ENCODE measurements around the gene RCBTB1. TPM values are rescaled to one million over a fixed set of nuclear protein-coding genes. Genes with fewer than 3 reads are reported as not detected.

The RCBTB1 gene
- total RNA-seq (10 to 100 TPM; 10.2 to 20.7 (median 12.5) TPM), polyA plus RNA-seq (1 to 10 TPM; 4.2 to 7.1 (median 5.4) TPM)

DNA sequence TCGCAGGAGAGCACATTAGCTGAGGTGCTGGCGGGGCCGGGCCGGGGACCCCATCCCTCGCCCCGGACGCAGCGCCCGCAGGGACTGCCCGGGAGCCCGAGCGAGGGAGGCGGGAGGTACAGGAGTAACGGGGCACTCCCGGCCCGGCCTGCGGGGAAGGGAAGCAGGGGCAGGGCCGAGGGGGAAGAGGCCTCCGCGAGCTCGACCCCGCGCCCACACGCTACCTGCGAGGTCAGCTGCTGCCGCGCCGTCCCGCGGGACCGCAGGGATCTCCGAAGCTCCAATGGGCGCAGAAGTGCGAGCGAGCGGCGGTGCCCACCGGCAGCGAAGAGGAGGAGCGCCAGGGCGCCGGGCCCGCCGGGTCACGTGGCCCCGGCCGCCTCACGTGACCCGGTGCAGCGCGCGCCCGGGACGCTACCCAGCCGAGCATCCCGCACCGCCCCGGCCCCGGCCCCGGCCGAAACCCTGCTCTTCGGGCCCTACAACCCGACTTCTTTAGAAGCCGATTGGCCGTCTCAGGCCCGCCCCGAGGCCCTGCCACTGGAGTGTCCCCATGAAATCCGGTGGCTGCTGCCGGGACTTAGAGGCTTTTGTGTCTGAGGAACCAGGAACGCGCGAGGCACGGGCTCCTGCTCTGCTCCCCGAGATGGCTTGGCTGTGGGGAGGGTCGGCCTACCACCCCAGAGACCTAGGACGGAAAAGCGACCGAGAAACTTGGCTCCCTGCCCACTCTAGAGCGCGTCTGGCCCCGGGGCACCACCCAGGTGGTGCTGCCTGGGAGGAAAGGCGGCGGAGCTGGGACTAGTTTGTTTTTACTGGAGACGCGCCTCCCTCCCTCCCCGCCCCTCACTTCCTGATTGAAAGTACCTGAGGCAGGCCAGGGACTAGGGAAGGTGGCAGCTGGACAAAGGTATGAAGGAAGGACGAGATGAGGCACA is at the start of gene RCBTB1:
RCBTB1 (minus strand) TSS at position 339 of the 938 bp plus-strand sequence. CDS start 18,279 bp downstream, outside the sequence.
- intact Hi-C loops (cut with DNase I) = loop anchor here (5.0 to 10.0 kb wide), 2 partner anchors 88 to 611 kb away; partner anchors contain the start of genes FNDC3A and PHF11
- H3K9me3 ChIP-seq = no peaks in the 10 kb centered on the region
- peaks cover 0 to 21% (median 14%) of the 10 kb centered on the region in 4 donors for H3K4me1 ChIP-seq
- peaks cover 0 to under 1% (median 0%) of the 10 kb centered on the region in 4 donors for H3K36me3 ChIP-seq
- peak within 1 kb of the TSS; percentile 70 to 89 (median 80) for H3K4me3 ChIP-seq
- H3K27ac ChIP-seq = peak within 1 kb of the TSS; percentile 79 to 80 (median 80)
- WGBS, 2 donors = 1% methylated on average over 87 of the region's 87 CpGs
- H3K27me3 ChIP-seq = no peaks in the 10 kb centered on the region
- no peak for TF ChIP-seq EP300 (IDR thresholded peaks at IDR 0.05)
- no peak for TF ChIP-seq POLR2A (IDR thresholded peaks at IDR 0.05)
- peak in 3 of 4 donors; percentile 56 to 75 (median 72) for TF ChIP-seq POLR2AphosphoS5 (IDR thresholded peaks at IDR 0.05)
- TF ChIP-seq, protein P1, sequence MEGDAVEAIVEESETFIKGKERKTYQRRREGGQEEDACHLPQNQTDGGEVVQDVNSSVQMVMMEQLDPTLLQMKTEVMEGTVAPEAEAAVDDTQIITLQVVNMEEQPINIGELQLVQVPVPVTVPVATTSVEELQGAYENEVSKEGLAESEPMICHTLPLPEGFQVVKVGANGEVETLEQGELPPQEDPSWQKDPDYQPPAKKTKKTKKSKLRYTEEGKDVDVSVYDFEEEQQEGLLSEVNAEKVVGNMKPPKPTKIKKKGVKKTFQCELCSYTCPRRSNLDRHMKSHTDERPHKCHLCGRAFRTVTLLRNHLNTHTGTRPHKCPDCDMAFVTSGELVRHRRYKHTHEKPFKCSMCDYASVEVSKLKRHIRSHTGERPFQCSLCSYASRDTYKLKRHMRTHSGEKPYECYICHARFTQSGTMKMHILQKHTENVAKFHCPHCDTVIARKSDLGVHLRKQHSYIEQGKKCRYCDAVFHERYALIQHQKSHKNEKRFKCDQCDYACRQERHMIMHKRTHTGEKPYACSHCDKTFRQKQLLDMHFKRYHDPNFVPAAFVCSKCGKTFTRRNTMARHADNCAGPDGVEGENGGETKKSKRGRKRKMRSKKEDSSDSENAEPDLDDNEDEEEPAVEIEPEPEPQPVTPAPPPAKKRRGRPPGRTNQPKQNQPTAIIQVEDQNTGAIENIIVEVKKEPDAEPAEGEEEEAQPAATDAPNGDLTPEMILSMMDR (IDR thresholded peaks at IDR 0.05) = no peak
- peak; percentile 79 for DNase-seq

DNA sequence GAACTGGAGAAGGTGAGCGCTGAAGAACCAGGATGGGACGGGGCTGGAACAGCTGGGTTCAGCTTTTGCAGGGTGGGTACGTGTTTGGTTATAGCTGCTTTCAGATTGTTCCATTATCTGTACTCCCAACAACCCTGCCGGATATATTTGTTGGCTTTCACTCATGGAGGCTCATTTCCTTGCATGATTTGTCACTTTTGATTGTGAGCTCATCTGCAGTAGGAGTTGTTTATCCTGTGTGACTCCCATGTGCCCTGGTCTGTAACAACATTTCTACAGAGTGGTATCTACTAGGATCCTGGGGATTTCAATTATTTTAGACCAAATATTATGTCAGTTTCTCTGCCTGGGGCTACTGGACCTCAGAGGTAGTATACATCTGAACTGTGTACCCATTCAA is 48.4 kb upstream of the RCBTB1 start:
- no peaks in the 10 kb centered on the region for H3K36me3 ChIP-seq
- 94 to 97% methylated on average over 4 of the region's 4 CpGs for WGBS, 2 donors
- H3K4me1 ChIP-seq = no peaks in the 10 kb centered on the region
- no peak overlapping the region for H3K27ac ChIP-seq
- intact Hi-C loops (cut with DNase I) = no loop called here
- no peaks in the 10 kb centered on the region for H3K9me3 ChIP-seq
- H3K4me3 ChIP-seq = no peak overlapping the region
- TF ChIP-seq, protein P1 (IDR thresholded peaks at IDR 0.05) = no peak
- TF ChIP-seq POLR2AphosphoS5 (IDR thresholded peaks at IDR 0.05) = no peak
- TF ChIP-seq EP300 (IDR thresholded peaks at IDR 0.05) = no peak
- no peak for TF ChIP-seq POLR2A (IDR thresholded peaks at IDR 0.05)
- H3K27me3 ChIP-seq = no peaks in the 10 kb centered on the region
- no peak for DNase-seq

DNA sequence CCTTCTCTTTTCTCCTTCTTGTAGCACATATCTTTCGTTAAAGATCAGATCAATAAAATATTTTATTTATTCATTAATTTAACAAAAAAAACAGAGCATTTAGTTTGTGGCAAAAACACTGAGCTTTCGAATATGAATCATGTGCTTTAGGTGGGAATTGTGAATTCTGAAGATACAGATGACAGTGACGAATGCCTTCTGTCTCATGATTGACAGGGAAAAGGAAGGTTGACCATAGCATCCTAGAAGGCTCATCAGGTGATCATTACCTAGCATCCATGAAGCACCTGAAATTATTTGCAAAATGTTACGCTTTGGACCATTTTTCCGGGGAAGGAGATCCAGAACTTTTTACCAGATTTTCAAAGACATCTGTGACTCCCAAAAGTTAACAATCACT is 46.8 kb upstream of the RCBTB1 start:
- Histone ChIP-seq H3K4me1 (no peaks in the 10 kb centered on the region), H3K27ac (no peak overlapping the region), H3K27me3 (no peaks in the 10 kb centered on the region), H3K36me3 (no peaks in the 10 kb centered on the region), H3K9me3 (no peaks in the 10 kb centered on the region), H3K4me3 (no peak overlapping the region)
- DNase-seq = no peak
- intact Hi-C loops (cut with DNase I) = no loop called here
- TF ChIP-seq, protein P1 (IDR thresholded peaks at IDR 0.05) = no peak
- no peak for TF ChIP-seq POLR2A (IDR thresholded peaks at IDR 0.05)
- no peak for TF ChIP-seq POLR2AphosphoS5 (IDR thresholded peaks at IDR 0.05)
- no peak for TF ChIP-seq EP300 (IDR thresholded peaks at IDR 0.05)
- WGBS, 2 donors = 92 to 94% methylated on average over 5 of the region's 5 CpGs

DNA sequence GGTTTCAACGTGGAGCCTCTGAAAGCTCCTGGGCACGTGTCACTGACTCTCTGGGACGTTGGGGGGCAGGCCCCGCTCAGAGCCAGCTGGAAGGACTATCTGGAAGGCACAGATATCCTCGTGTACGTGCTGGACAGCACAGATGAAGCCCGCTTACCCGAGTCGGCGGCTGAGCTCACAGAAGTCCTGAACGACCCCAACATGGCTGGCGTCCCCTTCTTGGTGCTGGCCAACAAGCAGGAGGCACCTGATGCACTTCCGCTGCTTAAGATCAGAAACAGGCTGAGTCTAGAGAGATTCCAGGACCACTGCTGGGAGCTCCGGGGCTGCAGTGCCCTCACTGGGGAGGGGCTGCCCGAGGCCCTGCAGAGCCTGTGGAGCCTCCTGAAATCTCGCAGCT is 45.2 kb upstream of the RCBTB1 start:
- H3K4me1 ChIP-seq = no peaks in the 10 kb centered on the region
- H3K27me3 ChIP-seq = no peaks in the 10 kb centered on the region
- H3K9me3 ChIP-seq = no peaks in the 10 kb centered on the region
- no peak overlapping the region for H3K4me3 ChIP-seq
- no peak overlapping the region for H3K27ac ChIP-seq
- no peaks in the 10 kb centered on the region for H3K36me3 ChIP-seq
- TF ChIP-seq POLR2AphosphoS5 (IDR thresholded peaks at IDR 0.05) (no peak), POLR2A (IDR thresholded peaks at IDR 0.05) (no peak), EP300 (IDR thresholded peaks at IDR 0.05) (no peak)
- TF ChIP-seq, protein P1 (IDR thresholded peaks at IDR 0.05) = no peak
- 93 to 95% methylated on average over 16 of the region's 16 CpGs for WGBS, 2 donors
- no peak for DNase-seq
- intact Hi-C loops (cut with DNase I) = no loop called here
